H54 (cell line): ENCODE results near the gene DSCAML1.

Experiments used
- DNase-seq: peaks from one replicate; pipeline ENCODE4 v3.0.0; 2011; ENCODE audit warnings: low spot score, mixed read lengths; ENCODE audit not compliant: insufficient read length
- FAIRE-seq: peaks from 3 replicates; lab custom pipeline; 2011; peaks lifted over from hg19 to GRCh38; lab: Jason Lieb, UNC
- POLR2A ChIP-seq: IDR thresholded peaks from 2 replicates; pipeline ENCODE4 v1.6.1; 2011; ENCODE audit warnings: low read depth, mild to moderate bottlenecking, low read length

The DSCAML1 gene

DNA sequence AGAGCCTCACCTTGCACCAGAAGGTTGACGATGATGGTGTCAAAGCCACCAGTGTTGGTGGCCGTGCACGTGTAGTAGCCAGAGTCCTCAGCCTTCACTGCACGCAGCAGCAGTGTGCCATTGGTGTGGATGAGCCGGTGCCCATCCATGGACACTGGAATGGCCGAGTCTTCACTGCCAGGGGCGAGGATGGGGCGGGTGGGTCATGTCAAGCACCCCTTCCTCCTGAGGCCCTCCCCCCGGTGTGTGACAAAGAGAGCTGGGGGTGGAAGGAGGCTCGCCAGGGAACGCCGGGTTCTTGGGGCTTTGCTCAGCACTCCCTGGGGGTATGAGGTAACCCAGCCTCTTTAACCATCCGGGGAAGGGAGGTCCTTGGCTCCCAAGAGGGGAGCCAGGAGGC is 357.8 kb downstream of the DSCAML1 start:
- TF ChIP-seq POLR2A: no peak
- DNase-seq (no peak), FAIRE-seq (no peak)

DNA sequence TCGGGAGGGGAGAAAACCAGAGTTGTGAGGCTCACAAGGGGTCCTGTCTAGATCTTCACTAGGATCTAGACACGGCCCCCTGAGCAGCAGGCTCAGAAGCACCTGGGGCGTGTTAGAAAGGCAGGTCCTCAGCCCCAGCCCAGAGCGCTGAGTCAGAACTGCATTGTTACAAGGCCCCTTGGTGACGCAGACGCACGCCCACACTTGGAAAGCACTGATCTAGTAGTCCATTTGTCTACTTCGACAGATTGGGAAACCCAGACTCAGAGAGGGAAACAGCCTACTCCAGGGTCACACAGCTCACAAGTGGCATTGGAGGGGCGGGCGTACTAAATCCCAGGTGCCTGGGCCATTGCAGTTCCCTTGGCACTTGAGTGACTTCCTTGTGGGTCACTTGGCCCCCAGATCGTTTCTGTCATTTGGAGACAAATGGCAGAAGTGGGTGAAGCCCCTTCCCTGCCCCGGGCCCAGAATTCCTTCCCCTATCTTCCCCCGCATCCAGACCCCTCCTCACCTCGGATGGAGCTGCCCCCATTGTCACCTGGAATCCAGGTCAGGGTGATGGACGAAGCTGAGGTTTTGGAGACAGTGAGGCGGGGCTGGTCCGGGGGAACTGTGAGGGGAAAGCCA is 358.5 kb downstream of the DSCAML1 start:
- no peak for DNase-seq
- no peak for FAIRE-seq
- TF ChIP-seq POLR2A: no peak

DNA sequence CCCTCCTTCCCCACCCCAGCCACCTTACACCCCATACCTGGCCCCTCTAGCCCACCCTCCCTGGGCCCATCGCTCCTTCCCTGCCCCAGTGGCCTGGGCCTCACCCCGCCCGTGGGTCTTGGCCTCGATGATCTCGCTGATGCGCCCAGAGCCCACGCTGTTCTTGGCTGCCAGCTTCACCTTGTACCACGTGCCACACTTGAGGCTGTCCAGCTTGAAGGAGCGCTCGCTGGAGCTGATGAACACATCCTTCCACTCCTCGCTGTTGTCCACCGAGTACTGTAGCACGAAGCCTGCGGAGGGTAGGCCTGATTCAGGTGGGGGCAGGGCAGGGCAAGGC is 359.3 kb downstream of the DSCAML1 start:
- DNase-seq: no peak
- FAIRE-seq: no peak
- TF ChIP-seq POLR2A: no peak

DNA sequence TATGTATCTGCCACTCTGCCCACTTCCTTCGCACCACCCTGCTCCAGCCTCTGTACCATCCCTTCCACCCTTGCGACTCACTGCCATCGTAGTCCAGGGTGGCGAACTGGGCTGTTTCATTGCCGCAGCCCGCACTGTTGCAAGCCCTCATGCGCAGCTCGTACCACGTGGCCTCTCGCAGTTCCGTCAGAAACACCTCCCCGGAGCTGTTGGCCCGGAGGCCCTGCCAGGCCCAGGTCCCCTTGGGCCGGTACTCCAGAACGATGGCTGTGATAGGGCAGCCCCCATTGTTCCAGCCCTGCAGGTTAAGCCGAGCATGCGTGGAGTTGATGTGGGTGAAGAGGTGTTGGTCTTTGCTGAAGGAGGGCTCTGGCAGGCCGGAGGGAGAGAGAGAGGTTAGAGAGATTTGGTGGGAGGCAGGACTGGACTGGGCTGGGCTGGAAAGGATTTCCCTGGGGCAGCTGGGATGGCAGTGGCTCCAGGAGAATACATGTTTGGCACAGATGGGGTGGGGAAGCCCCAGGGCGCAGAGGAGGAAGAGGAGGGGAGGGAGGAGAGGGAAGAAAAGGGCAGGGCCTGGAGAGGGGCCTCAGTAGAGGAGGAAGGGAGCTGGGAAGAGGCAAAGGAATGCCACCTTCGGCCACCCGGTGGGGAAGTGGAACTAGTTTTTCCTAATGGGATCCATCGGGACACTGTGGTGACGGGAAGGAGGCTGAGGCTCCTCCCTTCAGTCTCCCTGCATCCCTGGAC is 359.8 kb downstream of the DSCAML1 start:
- TF ChIP-seq POLR2A: no peak
- FAIRE-seq (no peak), DNase-seq (no peak)

DNA sequence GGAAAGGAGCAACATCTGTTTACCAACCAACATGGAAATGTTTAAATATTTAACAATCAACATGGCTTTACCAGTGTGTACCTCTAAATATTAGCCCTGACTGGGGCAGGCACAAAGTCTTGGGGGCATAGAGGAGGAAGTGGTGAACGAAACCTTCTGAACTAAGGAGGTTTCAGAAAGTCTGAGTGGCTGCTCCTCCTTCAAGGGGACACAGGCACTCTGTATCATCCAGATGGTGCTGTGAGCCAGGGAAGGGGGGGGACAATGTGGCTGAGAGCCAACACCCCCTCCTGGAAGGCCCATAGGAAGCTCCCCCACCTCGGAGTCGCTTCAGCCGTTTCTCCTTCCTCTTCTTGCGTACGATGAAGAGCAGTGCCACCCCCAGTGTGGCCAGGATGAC is 361.7 kb downstream of the DSCAML1 start:
- no peak for DNase-seq
- TF ChIP-seq POLR2A: no peak
- FAIRE-seq: no peak

DNA sequence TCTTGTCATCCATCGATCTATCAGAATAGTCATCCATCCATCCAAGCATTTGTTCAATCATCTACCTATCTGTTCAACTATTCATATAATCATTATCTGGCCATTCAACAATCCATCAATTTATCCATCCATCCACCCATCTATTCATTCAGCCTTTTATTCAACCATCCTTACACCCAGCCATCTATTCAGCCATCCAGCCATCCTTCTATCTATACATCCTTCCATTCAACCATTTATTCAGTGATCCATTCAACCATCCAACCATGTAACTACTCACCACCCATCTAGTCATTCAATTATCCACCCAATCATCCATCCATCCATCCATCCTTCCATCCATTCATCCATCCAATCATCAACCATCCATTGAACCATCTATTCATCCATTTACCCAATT is 362.5 kb downstream of the DSCAML1 start:
- TF ChIP-seq POLR2A: no peak
- no peak for DNase-seq
- no peak for FAIRE-seq

DNA sequence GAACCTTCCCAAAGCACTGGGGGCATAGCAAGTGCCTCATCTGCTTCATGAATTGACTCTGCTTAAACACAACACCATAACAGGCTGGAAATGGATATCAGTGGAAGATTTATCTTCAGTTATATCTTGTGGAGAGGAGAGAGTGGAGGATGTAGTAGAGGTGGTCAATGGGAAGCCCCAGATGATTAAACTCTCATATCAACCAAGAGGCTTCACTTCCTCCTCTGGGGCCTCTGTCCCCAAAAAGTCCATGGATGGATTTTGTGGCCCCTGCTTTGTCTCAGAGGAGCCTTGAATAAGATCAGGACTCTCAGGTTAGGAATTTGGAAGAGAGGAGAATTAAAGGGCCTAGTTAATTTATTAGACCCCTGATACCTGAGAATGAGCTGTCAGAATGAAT is 363.3 kb downstream of the DSCAML1 start:
- TF ChIP-seq POLR2A: no peak
- FAIRE-seq (no peak), DNase-seq (no peak)

DNA sequence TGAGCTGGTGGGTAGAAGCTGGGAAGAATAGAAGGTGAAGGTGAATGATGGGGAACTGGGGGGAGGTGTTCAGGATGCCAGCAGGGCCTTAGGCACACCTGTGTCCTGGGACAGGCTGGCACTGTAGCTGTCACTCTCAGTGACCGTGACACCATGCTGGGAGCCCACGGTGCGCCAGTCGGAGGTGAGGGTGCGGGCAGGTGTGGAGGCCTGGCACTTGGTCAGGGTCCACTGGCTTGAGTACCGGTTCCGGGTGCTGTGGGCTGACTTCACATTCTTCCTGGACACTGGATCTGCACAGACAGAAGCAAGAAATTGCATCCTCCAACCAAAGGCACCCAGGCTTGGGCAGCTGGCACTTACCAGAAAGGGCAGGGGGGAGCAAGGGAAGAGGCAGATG is 365.6 kb downstream of the DSCAML1 start:
- no peak for DNase-seq
- no peak for FAIRE-seq
- no peak for TF ChIP-seq POLR2A

DNA sequence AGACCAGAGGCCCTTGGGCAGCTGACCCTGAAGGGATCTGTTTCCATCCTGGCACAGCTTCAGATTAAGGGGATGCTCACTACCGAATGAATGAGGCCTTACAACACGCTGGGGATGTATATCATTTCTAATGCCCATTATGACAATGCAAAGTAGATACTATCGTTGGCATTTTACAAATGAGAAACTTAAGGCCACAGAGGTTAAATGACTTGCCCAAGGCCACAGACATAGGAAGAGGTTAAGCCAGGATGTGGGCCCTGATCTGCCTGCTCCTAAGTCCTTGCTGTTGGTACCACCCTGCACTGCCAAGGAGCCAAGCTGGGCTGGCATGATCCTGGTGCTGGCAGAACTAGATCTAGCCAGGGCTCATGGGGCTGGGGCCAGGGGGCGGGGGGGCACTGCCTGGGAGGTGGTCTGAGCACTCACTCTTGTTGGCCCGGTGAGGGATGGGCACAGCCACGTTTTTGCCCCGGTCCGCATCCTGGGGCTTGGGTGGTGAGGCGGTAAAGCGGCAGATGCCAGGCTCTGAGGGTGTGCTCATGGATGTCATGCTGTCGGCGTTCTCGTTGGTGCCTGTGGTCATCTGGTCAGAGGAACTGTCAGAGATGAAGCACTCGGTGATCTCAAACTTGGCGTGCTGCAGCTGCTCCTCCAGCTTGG is 366.6 kb downstream of the DSCAML1 start:
- FAIRE-seq (no peak), DNase-seq (no peak)
- no peak for TF ChIP-seq POLR2A

DNA sequence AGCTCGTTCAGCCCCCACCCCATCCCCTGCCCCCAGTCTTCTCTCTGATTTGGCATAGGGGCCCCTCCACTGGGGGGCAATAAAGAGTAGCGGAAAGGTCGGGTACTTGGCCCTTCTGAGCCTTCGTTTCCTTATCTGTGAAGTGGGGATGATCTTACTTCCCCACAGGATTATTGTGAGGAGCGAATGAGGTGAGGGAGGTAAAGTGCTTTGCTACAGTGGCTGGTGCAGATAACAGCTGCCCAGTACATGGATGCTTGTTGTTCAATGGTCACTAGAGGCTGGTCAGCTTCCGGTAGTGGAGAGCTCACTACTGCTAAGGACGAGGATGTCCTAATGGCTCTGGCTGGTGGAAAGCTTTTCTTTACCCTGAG is 368.2 kb downstream of the DSCAML1 start:
- FAIRE-seq: no peak
- DNase-seq: no peak
- TF ChIP-seq POLR2A: no peak

DNA sequence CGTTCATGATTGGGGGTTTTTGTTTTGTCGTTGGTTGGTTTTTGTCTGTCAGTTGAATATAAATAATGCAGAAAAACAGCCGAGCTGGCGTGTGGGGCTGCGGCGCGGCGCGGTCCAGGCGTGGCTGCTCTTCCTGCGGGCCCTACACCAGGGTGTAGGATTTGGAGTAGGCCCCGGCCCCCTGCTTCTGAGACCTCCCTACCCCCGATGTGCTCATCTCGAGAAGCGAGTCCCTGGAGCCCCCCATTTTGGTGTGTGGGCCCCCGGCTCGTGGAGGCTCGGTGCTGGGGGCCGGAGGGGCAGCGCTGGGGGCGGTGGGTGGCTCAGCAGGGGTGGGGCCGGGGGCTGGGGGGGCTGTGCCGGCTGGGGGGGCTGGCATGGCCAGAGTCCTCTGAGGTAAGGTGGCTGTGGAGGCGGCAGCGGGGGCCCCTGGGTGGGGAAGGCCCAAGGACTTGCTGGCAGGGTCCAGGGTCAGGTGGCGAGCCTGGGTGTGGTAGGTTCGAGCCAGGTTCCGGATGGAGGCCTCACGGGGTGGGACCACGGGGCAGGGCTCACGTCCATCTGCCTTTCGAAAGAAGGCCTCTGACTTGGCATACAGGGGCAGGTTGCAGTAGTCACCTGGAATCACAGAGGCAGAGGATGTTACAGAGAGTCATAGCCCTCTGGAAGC is 368.7 kb downstream of the DSCAML1 start:
- DNase-seq: no peak
- FAIRE-seq: no peak
- TF ChIP-seq POLR2A: no peak

DNA sequence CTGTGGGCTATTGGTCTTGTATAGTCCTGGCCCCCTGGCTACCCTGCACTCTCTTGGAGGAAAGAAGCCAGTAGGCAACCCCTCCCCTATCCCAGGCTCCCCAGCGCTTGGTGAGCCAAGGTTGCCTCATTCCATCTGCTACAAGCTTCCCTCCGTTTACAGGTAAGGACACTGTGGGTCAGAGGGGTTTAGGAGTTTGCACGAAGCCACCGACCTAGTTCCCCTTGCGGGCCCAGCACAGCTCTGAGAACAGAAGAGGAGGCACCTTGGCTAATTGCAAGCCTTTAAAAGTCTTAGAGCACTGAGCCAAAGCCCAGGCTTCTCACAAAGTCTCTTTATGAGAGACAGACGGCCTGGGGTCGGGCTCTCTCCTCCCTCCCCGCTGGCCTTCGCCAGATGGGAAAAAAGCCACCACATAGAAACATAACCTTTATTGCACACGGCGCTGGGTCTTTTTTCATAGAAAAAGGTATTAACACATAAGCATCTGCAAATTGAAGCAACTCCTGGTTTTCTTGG is 369.6 kb downstream of the DSCAML1 start:
- FAIRE-seq (no peak), DNase-seq (no peak)
- TF ChIP-seq POLR2A: no peak

DNA sequence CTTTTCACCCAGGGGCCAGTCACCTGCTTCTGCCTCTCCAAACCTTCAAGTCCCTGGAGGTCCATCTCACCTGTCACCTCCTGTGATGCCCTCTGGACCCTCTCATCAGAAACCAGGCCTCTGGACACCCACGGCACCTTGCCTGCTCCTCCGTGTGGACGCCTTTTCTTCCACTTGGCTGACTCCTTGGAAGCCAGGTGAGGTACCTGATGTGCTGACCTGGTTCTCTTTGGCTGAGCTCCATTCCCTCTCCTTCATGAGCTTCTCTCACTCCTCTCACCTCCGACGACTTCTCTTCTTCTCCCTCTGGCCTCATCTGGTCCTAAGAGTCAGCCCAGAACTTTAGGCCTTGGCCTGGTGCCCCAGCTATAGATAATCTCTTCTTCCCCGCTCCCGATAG is 370.1 kb downstream of the DSCAML1 start:
- DNase-seq (no peak), FAIRE-seq (no peak)
- no peak for TF ChIP-seq POLR2A

DNA sequence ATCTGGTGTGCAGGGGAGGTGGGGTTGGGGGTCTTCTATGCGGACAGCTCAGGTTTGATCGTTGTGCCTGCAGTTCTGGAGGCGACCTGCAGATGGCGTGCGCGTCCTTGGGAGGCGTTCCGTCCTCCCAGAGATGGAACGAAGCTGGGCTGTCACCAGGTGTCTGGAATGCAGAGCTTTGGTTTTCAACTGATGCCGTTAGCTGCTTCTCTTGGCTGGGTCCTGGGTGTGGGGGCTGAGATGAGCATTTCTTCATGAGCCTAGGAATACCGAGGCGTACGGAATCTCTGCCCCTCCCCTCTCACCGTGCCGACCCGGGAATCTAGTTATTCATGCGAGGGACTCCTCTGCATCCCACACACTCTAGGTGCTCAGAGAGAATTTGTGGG is 370.7 kb downstream of the DSCAML1 start:
- no peak for TF ChIP-seq POLR2A
- FAIRE-seq: no peak
- DNase-seq: peak; percentile 47
